Astrocyte of the spinal cord (primary cell): ENCODE data around the gene PTPRU.
"Not testable (repeated sequence)": the region's sequence is repeated elsewhere in the genome, so short reads cannot be mapped to it uniquely, and the experiment has no call there.

Experiments
- DNase-seq: peaks from one replicate; pipeline ENCODE4 v3.0.0; 2011; ENCODE audit warnings: low read depth, low spot score
- H3K4me3 ChIP-seq: 2 replicates; pipeline ENCODE4 v1.5.1; 2011; ENCODE audit warnings: low read depth, mild to moderate bottlenecking, low read length, moderate library complexity
- CTCF ChIP-seq: IDR thresholded peaks from 2 replicates; pipeline ENCODE4 v1.5.1; 2012; ENCODE audit warnings: low read depth, mild to moderate bottlenecking, low read length, inconsistent platforms
- in situ Hi-C: cut with HindIII; loops from 2 replicates; pipeline ENCODE4 v1.10.0; 2017; ENCODE audit warnings: low sequenced_read_pairs

PTPRU gene

GRCh38 chr1:29218223-29218622, 18.1 kb upstream of the PTPRU start:
- no peak for DNase-seq
- no peak overlapping the region for H3K4me3 ChIP-seq
- TF ChIP-seq CTCF = no peak
- in situ Hi-C loops = no loop called here

- in situ Hi-C loops = no loop called here
- no peak overlapping the region for H3K4me3 ChIP-seq
- no peak for TF ChIP-seq CTCF
- DNase-seq = no peak
These were observed 15.0 kb upstream of the PTPRU start for GRCh38 chr1:29221296-29221695.

- in situ Hi-C loops, DNase-seq, H3K4me3 ChIP-seq: not testable (repeated sequence)
These were observed 14.1 kb upstream of the PTPRU start for GRCh38 chr1:29222260-29222659.

- DNase-seq = peak; percentile 28
- in situ Hi-C loops = no loop called here
- TF ChIP-seq CTCF = no peak
- no peak overlapping the region for H3K4me3 ChIP-seq
These were observed 13.6 kb upstream of the PTPRU start for GRCh38 chr1:29222686-29223085.

GRCh38 chr1:29223521-29223920, 12.8 kb upstream of the PTPRU start:
- TF ChIP-seq CTCF = no peak
- no peak overlapping the region for H3K4me3 ChIP-seq
- DNase-seq = no peak
- in situ Hi-C loops = no loop called here

- no peak for TF ChIP-seq CTCF
- H3K4me3 ChIP-seq = no peak overlapping the region
- in situ Hi-C loops = no loop called here
- no peak for DNase-seq
These were observed 11.9 kb upstream of the PTPRU start for GRCh38 chr1:29224356-29224837.

- DNase-seq = no peak
- H3K4me3 ChIP-seq = no peak overlapping the region
- TF ChIP-seq CTCF = no peak
- in situ Hi-C loops = loop anchor here (25.0 kb wide), 3 partner anchors 162 to 1687 kb away; partner anchors contain the start of gene SDC3
These were observed 11.0 kb upstream of the PTPRU start for GRCh38 chr1:29225361-29225760.
